Eye (tissue), 1 donor: ENCODE measurements around the gene TTC24.
"Not testable (repeated sequence)": the region's sequence is repeated elsewhere in the genome, so short reads cannot be mapped to it uniquely, and the experiment has no call there.

Experiments used
- DNase-seq: peaks from one replicate; pipeline ENCODE4 v3.0.0-alpha.2; 2015

The TTC24 gene

DNA sequence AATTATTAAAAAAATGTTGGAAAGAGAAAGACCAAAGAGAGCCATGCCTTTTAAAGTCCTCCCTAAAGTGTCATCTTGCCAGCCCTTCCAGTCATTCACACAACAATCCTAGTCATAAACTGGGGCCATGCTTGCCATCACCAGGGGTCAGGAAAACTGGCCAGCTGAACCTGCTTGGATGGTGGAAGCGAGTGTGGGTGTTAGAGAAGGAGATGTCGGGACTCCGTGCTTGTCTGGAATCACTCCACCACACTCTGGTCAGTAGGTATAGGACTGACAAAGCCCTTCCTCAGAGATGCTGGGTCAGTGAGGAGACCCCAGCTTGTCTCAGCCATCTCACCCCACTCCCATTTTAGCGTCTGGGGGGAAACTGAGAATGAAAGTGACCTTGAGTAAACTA, 36.4 kb downstream of the TTC24 start:
- no peak for DNase-seq

DNA sequence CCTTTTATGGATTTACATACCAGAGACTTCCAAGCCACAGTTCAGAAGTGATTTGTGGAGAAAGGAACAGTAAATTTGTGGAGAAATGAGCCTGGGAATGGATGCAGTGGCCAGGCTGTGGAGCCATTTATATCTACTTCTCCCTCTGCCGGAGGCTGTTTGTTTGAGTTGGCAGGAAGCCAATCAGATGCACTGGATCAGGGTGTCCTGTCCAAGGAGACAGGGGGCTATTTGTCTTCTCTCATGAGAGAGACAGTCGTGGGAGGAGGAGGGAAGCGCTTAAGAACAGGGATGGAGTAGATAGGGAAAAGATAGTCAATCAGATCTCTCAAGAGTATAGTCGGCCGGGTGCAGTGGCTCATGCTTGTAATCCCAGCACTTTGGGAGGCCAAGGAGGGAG, 36.9 kb downstream of the TTC24 start:
- DNase-seq, result no peak

DNA sequence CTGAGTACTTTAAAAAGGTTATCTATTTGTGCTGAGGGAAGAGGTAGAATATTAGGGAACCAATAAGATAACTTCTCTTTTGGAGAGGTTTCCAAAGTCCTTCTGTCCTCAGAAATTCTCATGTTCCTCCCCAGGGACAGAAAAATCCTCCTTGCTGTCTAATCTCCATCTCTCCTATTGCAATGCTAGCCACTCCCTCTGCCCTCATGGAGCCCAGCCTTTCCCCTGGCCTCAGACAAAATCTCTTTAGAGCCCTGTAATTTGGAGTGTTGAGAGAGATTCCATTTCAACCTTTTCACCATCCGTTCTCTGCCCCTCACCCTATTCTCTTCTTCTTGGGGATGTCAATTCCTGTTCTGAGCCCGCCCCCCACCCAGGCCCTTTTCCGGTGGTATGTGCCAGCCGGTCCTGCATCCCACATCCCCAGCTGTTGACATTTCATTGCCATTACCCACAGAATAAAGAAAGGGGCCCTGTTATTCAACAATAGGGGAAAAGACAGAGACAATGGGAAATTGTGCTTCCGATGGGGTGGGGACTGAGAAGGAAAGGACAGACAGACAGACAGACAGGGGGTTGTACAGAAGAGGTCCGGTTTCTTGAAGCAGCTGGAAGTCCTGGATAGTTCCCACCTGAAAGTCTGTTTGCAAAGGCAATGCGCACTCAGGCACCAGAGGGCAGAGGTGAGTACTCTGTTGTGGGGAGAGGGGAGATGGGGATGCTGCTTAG, 39.5 kb downstream of the TTC24 start, which contains the start of gene HAPLN2:
TSS of gene HAPLN2 (plus strand) at position 563 of the 729 bp plus-strand sequence. CDS start 4,076 bp downstream, outside the sequence.
- peak; percentile 58 for DNase-seq

DNA sequence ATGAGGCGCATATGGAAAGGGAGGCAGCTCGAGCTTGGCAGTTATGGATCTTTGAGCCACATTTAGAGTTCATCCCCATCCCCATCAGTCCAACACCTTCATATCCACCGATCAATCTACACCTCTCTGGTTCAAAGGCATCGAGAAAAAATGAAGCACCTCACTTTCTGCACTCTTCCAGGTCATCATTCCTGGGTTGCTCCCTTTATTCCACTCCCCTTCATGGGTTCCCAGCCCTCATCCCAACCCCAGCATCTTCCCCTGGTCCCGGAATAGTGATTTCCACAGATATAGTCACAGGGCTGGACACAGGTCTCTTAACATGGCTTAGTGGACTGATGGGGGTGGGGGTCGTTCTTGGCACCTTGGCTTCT, 40.0 kb downstream of the TTC24 start:
- DNase-seq, result no peak

DNA sequence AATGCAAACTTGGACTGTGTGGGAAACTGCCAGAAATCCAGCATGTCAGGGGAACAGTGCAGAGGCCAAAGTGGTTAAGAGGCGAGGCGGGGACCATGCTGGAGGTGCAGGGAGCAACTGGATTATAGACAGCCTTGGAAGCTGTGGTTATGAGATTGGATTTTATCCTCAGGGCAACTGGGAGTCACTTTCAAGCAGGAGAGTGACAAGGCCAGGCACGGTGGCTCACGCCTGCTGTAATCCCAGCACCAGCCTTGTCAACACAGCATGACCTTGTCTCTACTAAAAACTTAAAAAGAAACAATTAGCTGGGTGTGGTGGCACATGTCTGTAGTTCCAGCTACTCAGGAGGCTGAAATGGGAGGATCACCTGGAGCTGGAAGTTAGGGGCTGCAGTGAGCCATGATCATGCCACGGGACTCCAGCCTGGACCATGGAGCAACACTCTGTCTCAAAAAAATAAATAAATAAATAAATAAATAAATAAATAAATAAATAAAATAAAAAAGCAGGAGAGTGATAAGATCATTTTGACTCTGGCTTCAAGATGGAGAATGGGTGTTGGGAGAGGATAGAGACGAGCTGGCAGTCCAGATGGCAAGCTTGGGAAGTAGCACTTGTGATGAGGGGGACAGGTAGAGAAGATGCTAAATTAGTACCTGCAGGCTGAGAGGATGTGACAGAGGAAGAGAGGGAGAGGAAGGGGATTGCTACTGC, 43.2 kb downstream of the TTC24 start:
- DNase-seq, result no peak

DNA sequence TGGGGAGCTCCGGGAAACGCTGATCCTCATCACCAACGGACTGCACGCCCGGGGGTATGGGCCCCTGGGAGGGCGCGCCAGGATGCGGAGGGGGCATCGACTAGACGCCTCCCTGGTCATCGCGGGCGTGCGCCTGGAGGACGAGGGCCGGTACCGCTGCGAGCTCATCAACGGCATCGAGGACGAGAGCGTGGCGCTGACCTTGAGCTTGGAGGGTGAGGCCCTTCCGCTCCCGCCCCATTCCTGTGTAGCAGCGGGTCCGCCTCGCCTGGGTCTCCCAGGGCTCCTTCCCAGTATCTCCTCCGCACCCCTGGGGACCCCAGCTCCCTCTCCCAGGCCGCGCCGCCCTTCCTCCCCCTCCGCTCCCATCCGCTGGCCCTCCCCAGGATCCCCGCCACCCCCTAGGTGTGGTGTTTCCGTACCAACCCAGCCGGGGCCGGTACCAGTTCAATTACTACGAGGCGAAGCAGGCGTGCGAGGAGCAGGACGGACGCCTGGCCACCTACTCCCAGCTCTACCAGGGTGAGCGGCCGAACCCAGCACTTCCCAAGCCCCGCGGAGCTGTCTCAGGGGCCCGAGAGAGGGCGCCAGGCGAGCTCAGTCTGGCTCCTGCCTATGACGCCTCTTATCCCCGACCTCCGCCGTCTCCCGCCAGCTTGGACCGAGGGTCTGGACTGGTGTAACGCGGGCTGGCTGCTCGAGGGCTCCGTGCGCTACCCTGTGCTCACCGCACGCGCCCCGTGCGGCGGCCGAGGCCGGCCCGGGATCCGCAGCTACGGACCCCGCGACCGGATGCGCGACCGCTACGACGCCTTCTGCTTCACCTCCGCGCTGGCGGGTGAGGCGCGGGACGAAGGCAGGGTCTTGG, 44.7 kb downstream of the TTC24 start:
- peak; percentile 83 for DNase-seq

DNA sequence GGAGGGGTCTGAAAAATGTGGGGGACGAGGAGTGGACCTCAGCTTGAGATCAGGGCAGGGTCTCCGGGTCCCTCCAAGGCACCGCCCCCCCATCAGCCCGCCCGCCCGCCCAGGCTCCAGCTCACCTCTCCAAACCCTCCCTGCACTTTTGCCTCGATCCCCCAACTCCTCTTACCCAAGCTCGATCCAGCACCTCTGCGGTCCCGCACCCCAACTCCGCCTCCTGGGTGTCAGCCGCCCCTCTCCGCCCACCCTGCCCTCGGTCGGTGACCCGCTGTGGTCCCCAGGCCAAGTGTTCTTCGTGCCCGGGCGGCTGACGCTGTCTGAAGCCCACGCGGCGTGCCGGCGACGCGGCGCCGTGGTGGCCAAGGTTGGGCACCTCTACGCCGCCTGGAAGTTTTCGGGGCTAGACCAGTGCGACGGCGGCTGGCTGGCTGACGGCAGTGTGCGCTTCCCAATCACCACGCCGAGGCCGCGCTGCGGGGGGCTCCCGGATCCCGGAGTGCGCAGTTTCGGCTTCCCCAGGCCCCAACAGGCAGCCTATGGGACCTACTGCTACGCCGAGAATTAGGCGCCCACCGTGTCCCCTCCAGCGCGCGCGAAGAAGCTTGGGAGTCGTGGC, 45.4 kb downstream of the TTC24 start:
- DNase-seq, result no peak

DNA sequence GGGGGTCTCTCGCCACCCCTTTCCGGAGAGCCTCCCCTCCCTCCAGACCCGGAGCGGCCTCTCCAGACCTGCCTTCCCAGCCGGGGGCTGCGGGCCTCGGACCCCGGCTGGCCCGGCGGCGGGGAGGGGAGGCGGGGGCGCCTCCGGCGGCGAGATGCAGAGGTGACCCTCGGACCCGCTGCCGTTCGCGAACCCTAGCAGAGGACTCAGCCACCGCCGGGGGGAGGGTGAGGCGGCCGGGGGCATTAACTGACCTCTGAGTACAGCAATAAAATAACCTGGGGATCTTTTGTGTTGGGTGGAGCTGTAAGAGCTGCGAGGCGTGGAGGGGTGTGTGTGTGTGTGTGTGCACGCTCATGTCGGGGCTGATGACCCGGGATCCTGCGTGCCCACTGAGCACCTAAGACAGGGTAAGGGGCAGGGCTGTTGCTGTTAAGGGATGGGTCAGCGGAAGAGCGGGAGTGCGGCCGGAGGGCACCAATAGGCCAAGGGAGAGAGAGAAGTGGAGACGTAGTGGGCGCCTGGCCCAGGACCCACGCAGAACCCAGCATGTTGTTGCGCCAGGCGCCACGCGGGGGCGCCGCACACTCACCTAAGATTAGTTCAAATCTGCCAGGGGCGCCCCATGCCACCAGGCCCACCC, 46.0 kb downstream of the TTC24 start:
- DNase-seq, result peak; percentile 82

DNA sequence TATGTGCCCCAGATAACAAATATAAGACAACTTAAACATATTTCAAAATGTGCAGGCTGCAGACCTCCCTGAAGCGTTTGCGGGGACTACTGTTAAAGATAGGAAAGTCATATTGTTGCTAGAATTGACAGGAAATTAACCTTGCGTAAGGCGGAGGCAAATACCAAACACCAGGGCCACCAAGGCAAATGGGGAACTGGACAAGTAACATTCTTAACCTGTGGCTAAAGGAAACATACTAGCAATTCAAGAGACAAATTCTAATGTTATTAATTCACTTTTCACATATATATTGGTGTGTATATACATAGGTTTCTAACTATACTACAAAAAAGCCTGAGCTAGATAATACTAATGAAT, 46.5 kb downstream of the TTC24 start:
- DNase-seq, result no peak

DNA sequence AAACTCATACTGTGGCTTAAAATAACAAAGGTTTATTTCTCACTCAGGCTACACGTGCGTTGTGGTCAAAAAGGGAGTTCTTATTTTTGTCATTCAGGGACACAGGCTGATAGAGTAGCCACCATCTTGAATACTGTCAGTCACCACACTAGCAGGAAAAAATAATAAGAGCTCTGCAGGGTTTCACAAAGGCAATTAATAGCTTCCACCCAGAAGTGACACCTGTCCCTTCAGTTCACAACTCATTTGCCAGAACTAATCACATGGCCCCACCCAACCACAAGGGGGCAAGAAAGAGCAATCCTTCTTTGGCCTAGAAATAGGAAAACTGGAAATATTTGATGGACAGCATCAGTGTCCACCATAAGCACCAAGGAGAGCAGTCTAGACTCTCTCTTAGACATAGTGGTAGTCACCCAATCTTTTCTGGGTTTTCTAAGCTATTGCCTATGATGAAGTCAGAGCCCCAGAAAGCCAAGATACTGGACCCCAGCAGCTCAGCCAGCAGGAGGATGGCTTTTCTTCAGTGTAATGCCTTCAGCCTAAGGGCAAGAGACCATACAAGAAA, 47.9 kb downstream of the TTC24 start:
- DNase-seq, result peak; percentile 85

DNA sequence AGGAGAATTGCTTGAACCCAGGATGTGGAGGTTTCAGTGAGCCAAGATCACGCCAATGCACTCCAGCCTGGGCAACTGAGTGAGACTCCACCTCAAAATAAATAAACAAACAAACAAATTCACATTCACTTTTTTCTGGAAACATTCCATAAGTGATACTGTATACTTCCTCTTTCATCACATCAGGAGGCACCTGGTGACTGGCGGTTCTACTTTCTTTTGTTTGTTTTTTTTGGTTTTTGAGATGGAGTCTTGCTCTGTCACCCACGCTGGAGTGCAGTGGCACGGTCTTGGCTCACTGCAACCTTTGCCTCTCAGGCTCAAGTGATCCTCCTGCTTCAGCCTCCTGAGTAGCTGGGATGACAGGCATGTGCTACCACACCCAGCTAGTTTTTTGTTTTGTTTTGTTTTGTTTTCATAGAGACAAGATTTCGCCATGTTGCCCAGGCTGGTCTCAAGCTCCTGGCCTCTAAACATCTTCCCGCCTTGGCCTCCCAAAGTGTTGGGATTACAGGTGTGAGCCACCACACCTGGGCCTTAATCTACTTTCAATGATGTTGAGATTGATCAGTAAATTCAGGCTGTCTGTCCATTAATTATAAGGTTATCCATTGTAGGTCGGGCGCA, 50.4 kb downstream of the TTC24 start:
- no peak for DNase-seq

DNA sequence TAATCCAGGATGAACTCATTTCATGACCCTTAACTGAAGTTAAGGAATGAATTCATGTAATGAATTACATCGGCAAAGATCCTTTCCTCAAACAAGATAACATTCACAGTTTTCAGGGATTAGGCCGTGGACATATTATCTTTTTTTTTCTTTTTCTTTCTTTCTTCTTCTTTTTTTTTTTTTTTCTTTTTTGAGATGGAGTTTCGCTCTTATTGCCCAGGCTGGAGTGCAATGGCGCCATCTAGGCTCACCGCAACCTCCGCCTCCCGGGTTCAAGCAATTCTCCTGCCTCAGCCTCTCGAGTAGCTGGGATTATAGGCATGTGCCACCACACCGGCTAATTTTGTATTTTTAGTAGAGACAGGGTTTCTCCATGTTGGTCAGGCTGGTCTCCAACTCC, 51.6 kb downstream of the TTC24 start:
- DNase-seq, result not testable (repeated sequence)

DNA sequence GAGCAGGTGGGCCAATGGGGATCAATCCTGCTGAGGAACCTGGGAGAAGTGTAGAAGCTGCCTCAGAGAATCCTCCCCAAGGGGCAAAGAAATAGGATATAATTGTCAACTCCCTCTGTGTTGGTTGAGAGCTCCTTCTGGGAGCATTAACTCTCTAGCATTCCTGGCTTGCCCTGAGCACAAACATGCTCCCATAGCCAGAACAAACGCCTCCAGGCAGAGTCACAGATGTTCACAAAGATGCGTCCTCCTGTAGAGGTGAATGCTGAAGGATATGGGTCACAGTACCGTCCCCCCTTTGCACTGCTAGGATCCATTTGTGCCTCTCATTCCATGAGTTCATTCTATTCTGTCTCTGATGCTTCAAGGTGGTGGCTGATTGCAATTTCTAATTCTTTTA, 52.8 kb downstream of the TTC24 start:
- no peak for DNase-seq
